ENCODE data around the gene LRRC8D. TPM values are rescaled to one million over a fixed set of nuclear protein-coding genes. Genes with fewer than 3 reads are reported as not detected.
A peak's percentile ranks its signal among the peaks of the same experiment; 100 is the strongest.

LRRC8D gene
- total RNA-seq, 1 experiment from 2014 or later: 23.2 TPM

- Histone ChIP-seq H3K36me3 (no peaks in the 10 kb centered on the region), H3K4me1 (replicated peaks) (peaks cover 6% of the 10 kb centered on the region), H3K27me3 (replicated peaks) (no peaks in the 10 kb centered on the region), H3K4me3 (no peak overlapping the region), H3K9me3 (replicated peaks) (no peaks in the 10 kb centered on the region), H3K27ac (no peak overlapping the region)
- no peak for DNase-seq (ENCODE audit: low read depth in 1 of 2, low spot score in 2 of 2)
These were observed 11.8 kb downstream of the LRRC8D start for GRCh38 chr1:89832496-89833127.

GRCh38 chr1:89833183-89834082 is 12.6 kb downstream of the LRRC8D start:
- H3K36me3 ChIP-seq: no peaks in the 10 kb centered on the region
- H3K27ac ChIP-seq: no peak overlapping the region
- no peak overlapping the region for H3K4me3 ChIP-seq
- peaks cover 6% of the 10 kb centered on the region for H3K4me1 ChIP-seq (replicated peaks)
- no peak for DNase-seq (ENCODE audit: low read depth in 1 of 2, low spot score in 2 of 2)
- H3K9me3 ChIP-seq (replicated peaks): no peaks in the 10 kb centered on the region
- H3K27me3 ChIP-seq (replicated peaks): no peaks in the 10 kb centered on the region

GRCh38 chr1:89834083-89834704 is 13.4 kb downstream of the LRRC8D start:
- no peak overlapping the region for H3K4me3 ChIP-seq
- H3K36me3 ChIP-seq: no peaks in the 10 kb centered on the region
- DNase-seq (ENCODE audit: low read depth in 1 of 2, low spot score in 2 of 2): no peak
- peaks cover 6% of the 10 kb centered on the region for H3K4me1 ChIP-seq (replicated peaks)
- no peak overlapping the region for H3K27ac ChIP-seq
- H3K9me3 ChIP-seq (replicated peaks): no peaks in the 10 kb centered on the region
- no peaks in the 10 kb centered on the region for H3K27me3 ChIP-seq (replicated peaks)

- no peak for DNase-seq (ENCODE audit: low read depth in 1 of 2, low spot score in 2 of 2)
- Histone ChIP-seq H3K4me1 (replicated peaks) (peaks cover 6% of the 10 kb centered on the region), H3K36me3 (no peaks in the 10 kb centered on the region), H3K4me3 (no peak overlapping the region), H3K9me3 (replicated peaks) (no peaks in the 10 kb centered on the region), H3K27ac (no peak overlapping the region), H3K27me3 (replicated peaks) (no peaks in the 10 kb centered on the region)
These were observed 15.6 kb downstream of the LRRC8D start for GRCh38 chr1:89836252-89837035.

- no peaks in the 10 kb centered on the region for H3K27me3 ChIP-seq (replicated peaks)
- no peak overlapping the region for H3K27ac ChIP-seq
- H3K4me1 ChIP-seq (replicated peaks): peaks cover 6% of the 10 kb centered on the region
- DNase-seq (ENCODE audit: low read depth in 1 of 2, low spot score in 2 of 2): no peak
- H3K4me3 ChIP-seq: no peak overlapping the region
- no peaks in the 10 kb centered on the region for H3K9me3 ChIP-seq (replicated peaks)
- H3K36me3 ChIP-seq: no peaks in the 10 kb centered on the region
These were observed 16.2 kb downstream of the LRRC8D start for GRCh38 chr1:89837036-89837481.

- Histone ChIP-seq H3K4me1 (replicated peaks) (peaks cover 6% of the 10 kb centered on the region), H3K9me3 (replicated peaks) (no peaks in the 10 kb centered on the region), H3K27me3 (replicated peaks) (no peaks in the 10 kb centered on the region), H3K4me3 (no peak overlapping the region), H3K36me3 (no peaks in the 10 kb centered on the region), H3K27ac (no peak overlapping the region)
- DNase-seq (ENCODE audit: low read depth in 1 of 2, low spot score in 2 of 2): no peak
These were observed 16.7 kb downstream of the LRRC8D start for GRCh38 chr1:89837510-89837909.

- Histone ChIP-seq H3K4me1 (replicated peaks) (peaks cover 10% of the 10 kb centered on the region), H3K36me3 (peaks cover 7% of the 10 kb centered on the region; the same call in 1 of the 2 replicates)
These were observed 18.7 kb downstream of the LRRC8D start for GRCh38 chr1:89839516-89839915.

GRCh38 chr1:89841507-89841906 is 20.7 kb downstream of the LRRC8D start:
- Histone ChIP-seq H3K4me1 (replicated peaks) (peaks cover 14% of the 10 kb centered on the region), H3K9me3 (replicated peaks) (no peaks in the 10 kb centered on the region), H3K36me3 (peaks cover 7% of the 10 kb centered on the region; the same call in 1 of the 2 replicates), H3K27ac (no peak overlapping the region), H3K4me3 (no peak overlapping the region), H3K27me3 (replicated peaks) (no peaks in the 10 kb centered on the region)
- no peak for DNase-seq (ENCODE audit: low read depth in 1 of 2, low spot score in 2 of 2)

More at GRCh38 chr1:89839516-89839915, 18.7 kb downstream of the LRRC8D start:
- no peaks in the 10 kb centered on the region for H3K27me3 ChIP-seq (replicated peaks)
- H3K9me3 ChIP-seq (replicated peaks): no peaks in the 10 kb centered on the region
- no peak overlapping the region for H3K4me3 ChIP-seq
- no peak overlapping the region for H3K27ac ChIP-seq
- no peak for DNase-seq (ENCODE audit: low read depth in 1 of 2, low spot score in 2 of 2)

GRCh38 chr1:89842567-89843272 is 21.9 kb downstream of the LRRC8D start:
- Histone ChIP-seq H3K36me3 (peaks cover 12% of the 10 kb centered on the region; the same call in 1 of the 2 replicates), H3K4me1 (replicated peaks) (peaks cover 14% of the 10 kb centered on the region), H3K4me3 (peak overlapping the region; percentile 83), H3K27ac (peak overlapping the region; percentile 61), H3K27me3 (replicated peaks) (no peaks in the 10 kb centered on the region), H3K9me3 (replicated peaks) (no peaks in the 10 kb centered on the region)
- no peak for DNase-seq (ENCODE audit: low read depth in 1 of 2, low spot score in 2 of 2)

- Histone ChIP-seq H3K9me3 (replicated peaks) (no peaks in the 10 kb centered on the region), H3K27me3 (replicated peaks) (no peaks in the 10 kb centered on the region), H3K27ac (peak overlapping the region; percentile 61), H3K36me3 (peaks cover 12% of the 10 kb centered on the region), H3K4me3 (peak overlapping the region; percentile 83), H3K4me1 (replicated peaks) (peaks cover 14% of the 10 kb centered on the region)
- peak; percentile 74 to 78 for DNase-seq (ENCODE audit: low read depth in 1 of 2, low spot score in 2 of 2)
These were observed 22.7 kb downstream of the LRRC8D start for GRCh38 chr1:89843273-89844130.

GRCh38 chr1:89844241-89844807 is 23.5 kb downstream of the LRRC8D start:
- H3K27ac ChIP-seq: peak overlapping the region; percentile 61

GRCh38 chr1:89844860-89845259 is 24.0 kb downstream of the LRRC8D start:
- DNase-seq (ENCODE audit: low read depth in 1 of 2, low spot score in 2 of 2): no peak
- H3K27ac ChIP-seq: no peak overlapping the region
- H3K4me3 ChIP-seq: no peak overlapping the region
- H3K4me1 ChIP-seq (replicated peaks): peaks cover 14% of the 10 kb centered on the region
- no peaks in the 10 kb centered on the region for H3K9me3 ChIP-seq (replicated peaks)
- H3K36me3 ChIP-seq: peaks cover 12% of the 10 kb centered on the region
- no peaks in the 10 kb centered on the region for H3K27me3 ChIP-seq (replicated peaks)

More at GRCh38 chr1:89844241-89844807, 23.5 kb downstream of the LRRC8D start:
- no peak for DNase-seq (ENCODE audit: low read depth in 1 of 2, low spot score in 2 of 2)
- Histone ChIP-seq H3K9me3 (replicated peaks) (no peaks in the 10 kb centered on the region), H3K27me3 (replicated peaks) (no peaks in the 10 kb centered on the region), H3K4me1 (replicated peaks) (peaks cover 14% of the 10 kb centered on the region), H3K4me3 (peak overlapping the region; percentile 83), H3K36me3 (peaks cover 12% of the 10 kb centered on the region)

Data from SJSA1 (cell line).